ENCODE results near the gene NKD2. TPM values are rescaled to one million over a fixed set of nuclear protein-coding genes. Genes with fewer than 3 reads are reported as not detected.

Gene NKD2
- total RNA-seq, 1 experiment from 2014 or later, result 20.4 TPM

DNA sequence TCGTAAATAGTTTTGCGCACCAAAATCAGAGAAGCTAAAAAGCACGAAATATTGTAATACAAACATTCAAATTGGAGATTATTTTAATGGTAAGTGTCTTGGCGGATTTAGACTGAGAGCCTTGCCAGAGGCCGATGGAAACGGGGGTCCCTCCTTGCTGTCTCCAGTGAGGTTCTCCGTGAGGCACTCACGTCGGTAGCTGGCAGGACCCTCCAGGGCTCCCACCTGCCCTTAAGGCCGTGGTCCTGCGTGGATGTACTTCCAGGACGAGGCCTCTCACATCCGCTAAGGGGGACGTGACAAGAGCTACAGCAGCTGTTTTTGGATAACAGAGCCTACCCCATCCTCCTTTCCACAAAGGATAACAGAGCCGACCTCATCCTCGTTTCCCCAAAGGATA, 7.9 kb downstream of the NKD2 start (continued):
- TF ChIP-seq, protein P1, sequence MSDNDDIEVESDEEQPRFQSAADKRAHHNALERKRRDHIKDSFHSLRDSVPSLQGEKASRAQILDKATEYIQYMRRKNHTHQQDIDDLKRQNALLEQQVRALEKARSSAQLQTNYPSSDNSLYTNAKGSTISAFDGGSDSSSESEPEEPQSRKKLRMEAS (IDR thresholded peaks at IDR 0.05), result no peak

DNA sequence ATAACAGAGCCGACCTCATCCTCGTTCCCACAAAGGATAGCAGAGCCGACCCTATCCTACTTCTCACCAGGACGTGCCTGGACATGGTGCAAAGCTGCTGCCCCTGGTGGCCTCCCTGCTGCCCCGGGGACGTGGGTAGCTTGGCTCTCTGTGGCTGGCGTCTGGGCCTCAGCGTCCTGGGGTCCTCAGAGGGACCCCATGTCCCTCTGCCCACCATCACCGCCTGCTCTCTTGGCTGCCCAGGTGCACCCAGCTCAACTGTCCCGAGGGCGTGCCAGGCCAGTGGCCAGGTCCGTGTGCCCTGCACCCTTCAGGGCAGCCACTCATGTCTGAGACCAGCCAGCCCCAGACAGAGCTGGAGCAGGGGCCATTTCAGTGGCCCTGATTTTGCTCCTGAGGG, 8.5 kb downstream of the NKD2 start:
- H3K9me3 ChIP-seq (ENCODE audit: control insufficient read depth in 1 of 2, insufficient read depth in 1 of 2, low read depth in 1 of 2, low read length in 2 of 2), result no peaks in the 10 kb centered on the region
- no peaks in the 10 kb centered on the region for H3K4me1 ChIP-seq (ENCODE audit: control insufficient read depth in 1 of 2, insufficient read depth in 2 of 2, low read length in 2 of 2)
- H3K27me3 ChIP-seq (ENCODE audit: insufficient read depth, low read length), result no peaks in the 10 kb centered on the region
- no peak overlapping the region for H3K4me3 ChIP-seq (replicated peaks in 1 of 2; ENCODE audit: low read depth in 1 of 2, low read length in 2 of 2)
- DNase-seq (ENCODE audit: low read depth, low spot score) (no peak), ATAC-seq (no peak)
- H3K4me2 ChIP-seq (ENCODE audit: low read length), result no peak overlapping the region
- BruUV-seq (replicated peaks), result no TSS peak
- no peaks in the 10 kb centered on the region for H3K9me2 ChIP-seq (ENCODE audit: insufficient read depth)
- H2AFZ ChIP-seq (ENCODE audit: low read depth, low read length, poor library complexity, severe bottlenecking), result no peak overlapping the region
- RAD21 ChIA-PET (ENCODE audit: low non-redundant PET in 1 of 2, low total read pairs in 2 of 2, uncharacterized antibody in 2 of 2, unreplicated experiment in 2 of 2), result no interaction called here
- H3K9ac ChIP-seq (ENCODE audit: low read length), result no peak overlapping the region
- no peaks in the 10 kb centered on the region for H4K20me1 ChIP-seq (ENCODE audit: insufficient read depth)
- no peak overlapping the region for H3K27ac ChIP-seq (ENCODE audit: low read depth, low read length)
- CTCF ChIA-PET, result no interaction called here
- H3K79me2 ChIP-seq (ENCODE audit: insufficient read depth, low read length), result no peaks in the 10 kb centered on the region
- TF ChIP-seq EGR1 (IDR thresholded peaks at IDR 0.05; ENCODE audit: low read depth) (no peak), ZFX (IDR thresholded peaks at IDR 0.05) (no peak), REST (IDR thresholded peaks at IDR 0.05; ENCODE audit: low read depth) (no peak), FOSL1 (IDR thresholded peaks at IDR 0.05; ENCODE audit: low read depth) (no peak), JUND (IDR thresholded peaks at IDR 0.05) (no peak), EZH2phosphoT487 (IDR thresholded peaks at IDR 0.05; ENCODE audit: borderline replicate concordance) (no peak), SIN3A (IDR thresholded peaks at IDR 0.05; ENCODE audit: low read depth) (no peak), CBX3 (IDR thresholded peaks at IDR 0.05; ENCODE audit: low read depth) (no peak), ZNF274 (IDR thresholded peaks at IDR 0.05; ENCODE audit: low read depth, low read length) (no peak), RAD21 (IDR thresholded peaks at IDR 0.05; ENCODE audit: low read depth) (no peak), CEBPB (IDR thresholded peaks at IDR 0.05; ENCODE audit: low read depth) (no peak), SP1 (IDR thresholded peaks at IDR 0.05; ENCODE audit: low read depth) (no peak), SRF (IDR thresholded peaks at IDR 0.05; ENCODE audit: low read depth) (no peak), YY1 (IDR thresholded peaks at IDR 0.05; ENCODE audit: extremely low read depth, insufficient replicate concordance, low read depth, low read length) (no peak), ELF1 (IDR thresholded peaks at IDR 0.05; ENCODE audit: borderline replicate concordance, low read depth) (no peak), POLR2AphosphoS5 (IDR thresholded peaks at IDR 0.05; ENCODE audit: low read depth, low read length) (no peak), TCF7L2 (IDR thresholded peaks at IDR 0.05; ENCODE audit: borderline replicate concordance, extremely low read depth, insufficient read depth, insufficient read length) (no peak)
- TF ChIP-seq, protein P2, sequence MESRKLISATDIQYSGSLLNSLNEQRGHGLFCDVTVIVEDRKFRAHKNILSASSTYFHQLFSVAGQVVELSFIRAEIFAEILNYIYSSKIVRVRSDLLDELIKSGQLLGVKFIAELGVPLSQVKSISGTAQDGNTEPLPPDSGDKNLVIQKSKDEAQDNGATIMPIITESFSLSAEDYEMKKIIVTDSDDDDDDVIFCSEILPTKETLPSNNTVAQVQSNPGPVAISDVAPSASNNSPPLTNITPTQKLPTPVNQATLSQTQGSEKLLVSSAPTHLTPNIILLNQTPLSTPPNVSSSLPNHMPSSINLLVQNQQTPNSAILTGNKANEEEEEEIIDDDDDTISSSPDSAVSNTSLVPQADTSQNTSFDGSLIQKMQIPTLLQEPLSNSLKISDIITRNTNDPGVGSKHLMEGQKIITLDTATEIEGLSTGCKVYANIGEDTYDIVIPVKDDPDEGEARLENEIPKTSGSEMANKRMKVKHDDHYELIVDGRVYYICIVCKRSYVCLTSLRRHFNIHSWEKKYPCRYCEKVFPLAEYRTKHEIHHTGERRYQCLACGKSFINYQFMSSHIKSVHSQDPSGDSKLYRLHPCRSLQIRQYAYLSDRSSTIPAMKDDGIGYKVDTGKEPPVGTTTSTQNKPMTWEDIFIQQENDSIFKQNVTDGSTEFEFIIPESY (IDR thresholded peaks at IDR 0.05; ENCODE audit: extremely low read depth, insufficient replicate concordance, low read length), result no peak
- TF ChIP-seq, protein P3, sequence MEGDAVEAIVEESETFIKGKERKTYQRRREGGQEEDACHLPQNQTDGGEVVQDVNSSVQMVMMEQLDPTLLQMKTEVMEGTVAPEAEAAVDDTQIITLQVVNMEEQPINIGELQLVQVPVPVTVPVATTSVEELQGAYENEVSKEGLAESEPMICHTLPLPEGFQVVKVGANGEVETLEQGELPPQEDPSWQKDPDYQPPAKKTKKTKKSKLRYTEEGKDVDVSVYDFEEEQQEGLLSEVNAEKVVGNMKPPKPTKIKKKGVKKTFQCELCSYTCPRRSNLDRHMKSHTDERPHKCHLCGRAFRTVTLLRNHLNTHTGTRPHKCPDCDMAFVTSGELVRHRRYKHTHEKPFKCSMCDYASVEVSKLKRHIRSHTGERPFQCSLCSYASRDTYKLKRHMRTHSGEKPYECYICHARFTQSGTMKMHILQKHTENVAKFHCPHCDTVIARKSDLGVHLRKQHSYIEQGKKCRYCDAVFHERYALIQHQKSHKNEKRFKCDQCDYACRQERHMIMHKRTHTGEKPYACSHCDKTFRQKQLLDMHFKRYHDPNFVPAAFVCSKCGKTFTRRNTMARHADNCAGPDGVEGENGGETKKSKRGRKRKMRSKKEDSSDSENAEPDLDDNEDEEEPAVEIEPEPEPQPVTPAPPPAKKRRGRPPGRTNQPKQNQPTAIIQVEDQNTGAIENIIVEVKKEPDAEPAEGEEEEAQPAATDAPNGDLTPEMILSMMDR (IDR thresholded peaks at IDR 0.05 in 2 of 3, conservative IDR thresholded peaks at IDR 0.05 in 1 of 3; ENCODE audit: borderline replicate concordance in 1 of 3, insufficient read depth in 1 of 3, low read depth in 2 of 3, low read length in 2 of 3), result no peak
- H3K36me3 ChIP-seq (ENCODE audit: control insufficient read depth in 1 of 2, insufficient read depth in 2 of 2, low read length in 2 of 2), result no peaks in the 10 kb centered on the region; a peak in 1 of 4 replicates
- intact Hi-C loops (cut with micrococcal nuclease), result no loop called here
- POLR2A ChIA-PET, result no interaction called here

Measured in HCT116 (cell line).